SJSA1 (cell line): Measurements from ENCODE around the gene INHBC. TPM values are rescaled to one million over a fixed set of nuclear protein-coding genes. Genes with fewer than 3 reads are reported as not detected.
A peak's percentile ranks its signal among the peaks of the same experiment; 100 is the strongest.
"Not testable (repeated sequence)": the region's sequence is repeated elsewhere in the genome, so short reads cannot be mapped to it uniquely, and the experiment has no call there.

Experiments
- DNase-seq, 2 experiments: peaks; one replicate each; pipeline ENCODE4 v3.0.0-alpha.2; 2015 to 2020; ENCODE audit warnings: low spot score in 2 of 2, low read depth in 1 of 2
- H3K27ac ChIP-seq: fragments of 250-450 bp; sonication (Bioruptor Pico); 2 replicates; pipeline ENCODE4 v1.5.1; 2020; ENCODE audit warnings: mild to moderate bottlenecking, moderate library complexity
- H3K27me3 ChIP-seq: fragments of 250-450 bp; sonication (Bioruptor Pico); replicated peaks from 2 replicates; pipeline ENCODE4 v1.5.1; 2020; ENCODE audit warnings: mild to moderate bottlenecking, moderate library complexity
- H3K36me3 ChIP-seq: fragments of 250-450 bp; sonication (Bioruptor Pico); 2 replicates; pipeline ENCODE4 v1.5.1; 2020; ENCODE audit warnings: mild to moderate bottlenecking
- H3K4me1 ChIP-seq: fragments of 250-450 bp; sonication (Bioruptor Pico); replicated peaks from 2 replicates; pipeline ENCODE4 v1.6.1; 2021; ENCODE audit warnings: mild to moderate bottlenecking
- H3K4me3 ChIP-seq: fragments of 250-450 bp; sonication (Bioruptor Pico); 2 replicates; pipeline ENCODE4 v1.5.1; 2020; ENCODE audit warnings: mild to moderate bottlenecking
- H3K9me3 ChIP-seq: fragments of 250-450 bp; sonication (Bioruptor Pico); replicated peaks from 2 replicates; pipeline ENCODE4 v1.5.1; 2020; ENCODE audit warnings: mild to moderate bottlenecking
- total RNA-seq: library from RNA; depleted of rRNA; stranded (reverse); fragments of >200 nt; shearing (Covaris generic); gene quantifications from 2 replicates; pipeline ENCODE4 v1.2.3, GENCODE V29; 2014

The INHBC gene
- total RNA-seq, 1 experiment from 2014 or later, result 0.18 TPM

DNA sequence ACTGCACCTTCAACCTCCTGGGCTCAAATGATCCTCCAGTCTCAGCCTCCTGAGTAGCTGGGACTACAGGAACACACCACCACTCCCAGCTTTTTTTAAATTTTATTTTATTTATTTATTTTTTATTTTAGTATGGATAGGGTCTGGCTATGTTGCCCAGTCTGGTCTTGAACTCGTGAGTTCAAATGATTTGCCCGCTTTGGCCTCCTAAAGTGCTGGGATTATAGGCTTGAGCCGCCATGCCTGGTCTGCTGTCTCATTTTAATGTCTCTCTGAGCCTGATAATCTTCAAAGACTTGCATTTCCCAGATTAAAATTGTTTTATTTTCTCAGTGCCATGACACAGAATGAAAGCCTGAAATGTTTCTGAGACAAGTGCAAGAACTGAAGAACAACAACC is 1.2 kb upstream of the INHBC start:
- H3K36me3 ChIP-seq, result peaks cover 4% of the 10 kb centered on the region; the same call in 1 of the 2 replicates
- no peak overlapping the region for H3K27ac ChIP-seq
- H3K27me3 ChIP-seq, result no peaks in the 10 kb centered on the region
- DNase-seq, result peak in 1 of 2 experiments; percentile 79
- H3K9me3 ChIP-seq, result no peaks in the 10 kb centered on the region
- no peak overlapping the region for H3K4me3 ChIP-seq
- H3K4me1 ChIP-seq, result peaks cover 18% of the 10 kb centered on the region

DNA sequence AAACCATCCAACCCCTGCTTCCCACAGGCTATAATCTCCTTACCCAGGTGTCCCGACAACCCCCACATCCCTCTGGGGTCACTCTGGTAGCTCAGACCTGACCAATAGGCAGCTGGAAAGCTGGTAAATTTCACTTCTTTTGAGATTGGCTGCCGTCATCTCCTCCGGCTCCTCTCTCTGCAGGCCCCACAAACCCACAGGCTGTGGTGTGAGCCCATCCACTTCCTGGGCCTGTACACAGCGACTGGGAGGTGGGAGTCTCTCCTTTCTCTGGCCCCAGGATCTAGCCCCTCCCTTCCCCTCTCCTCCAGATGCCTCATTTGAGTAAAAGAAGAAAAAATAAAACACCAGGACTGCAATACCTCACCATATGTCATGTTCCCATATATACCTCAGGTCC is 709 bp downstream of the INHBC start:
- no peak overlapping the region for H3K27ac ChIP-seq
- no peak for DNase-seq
- no peaks in the 10 kb centered on the region; the same call in 1 of the 2 replicates for H3K36me3 ChIP-seq
- H3K27me3 ChIP-seq, result no peaks in the 10 kb centered on the region
- H3K9me3 ChIP-seq, result no peaks in the 10 kb centered on the region
- peaks cover 11% of the 10 kb centered on the region for H3K4me1 ChIP-seq
- no peak overlapping the region for H3K4me3 ChIP-seq

GRCh38 chr12:57438400-57438799 is 3.8 kb downstream of the INHBC start:
- Histone ChIP-seq H3K4me3 (no peak overlapping the region), H3K36me3 (no peaks in the 10 kb centered on the region), H3K27me3 (no peaks in the 10 kb centered on the region), H3K4me1 (0 out of 2 replicates have a peak, but pooled peaks cover 3% of the 10 kb centered on the region), H3K27ac (no peak overlapping the region), H3K9me3 (peaks cover 20% of the 10 kb centered on the region)
- DNase-seq, result no peak

DNA sequence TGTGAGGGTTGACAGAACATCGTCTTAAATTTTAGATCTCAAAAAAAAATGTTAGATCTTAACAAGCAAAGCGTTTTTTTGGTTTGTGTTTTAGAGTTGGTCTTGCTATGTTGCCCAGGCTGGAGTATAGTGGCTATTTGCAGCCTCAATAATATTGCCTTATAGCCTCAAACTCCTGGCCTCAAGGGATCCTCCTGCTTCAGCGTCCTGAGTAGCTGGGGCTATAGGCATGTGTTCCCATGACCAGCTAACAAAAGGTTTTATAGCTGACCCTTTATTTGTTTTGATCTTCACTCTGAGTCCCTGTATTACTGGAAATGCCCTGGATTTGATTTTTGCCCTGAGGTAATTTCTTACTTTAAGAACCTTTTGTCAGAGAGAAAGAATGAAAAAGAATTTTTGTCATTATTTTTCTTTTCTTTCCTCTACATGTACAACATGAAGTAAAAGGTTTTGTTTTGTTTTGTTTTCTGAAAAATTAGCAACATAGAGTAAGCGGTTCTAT is 5.2 kb downstream of the INHBC start:
- peak; percentile 81 to 84 for DNase-seq
- Histone ChIP-seq H3K27ac (no peak overlapping the region), H3K27me3 (no peaks in the 10 kb centered on the region), H3K4me3 (no peak overlapping the region), H3K4me1 (0 out of 2 replicates have a peak, but pooled peaks cover 3% of the 10 kb centered on the region), H3K36me3 (no peaks in the 10 kb centered on the region), H3K9me3 (peaks cover 20% of the 10 kb centered on the region)

- not testable (repeated sequence) for H3K4me3 ChIP-seq, H3K36me3 ChIP-seq, H3K27me3 ChIP-seq, H3K4me1 ChIP-seq, DNase-seq, H3K27ac ChIP-seq
- peaks cover 20% of the 10 kb centered on the region for H3K9me3 ChIP-seq
Measured at GRCh38 chr12:57441393-57441792, 6.8 kb downstream of the INHBC start.

- Histone ChIP-seq H3K27ac (no peak overlapping the region), H3K27me3 (no peaks in the 10 kb centered on the region), H3K4me1 (0 out of 2 replicates have a peak, but pooled peaks cover 3% of the 10 kb centered on the region), H3K36me3 (no peaks in the 10 kb centered on the region), H3K4me3 (no peak overlapping the region), H3K9me3 (peaks cover 20% of the 10 kb centered on the region)
- DNase-seq, result no peak
Measured at GRCh38 chr12:57441846-57442427, 7.4 kb downstream of the INHBC start.

- H3K4me3 ChIP-seq, H3K27me3 ChIP-seq, H3K36me3 ChIP-seq, H3K4me1 ChIP-seq, H3K27ac ChIP-seq: not testable (repeated sequence)
- peak in 1 of 2 experiments; percentile 79 for DNase-seq
- peaks cover 20% of the 10 kb centered on the region for H3K9me3 ChIP-seq
Measured at GRCh38 chr12:57444337-57444736, 9.8 kb downstream of the INHBC start.

GRCh38 chr12:57444744-57445143 is 10.2 kb downstream of the INHBC start:
- H3K4me3 ChIP-seq, result no peak overlapping the region
- H3K36me3 ChIP-seq, result no peaks in the 10 kb centered on the region

DNA sequence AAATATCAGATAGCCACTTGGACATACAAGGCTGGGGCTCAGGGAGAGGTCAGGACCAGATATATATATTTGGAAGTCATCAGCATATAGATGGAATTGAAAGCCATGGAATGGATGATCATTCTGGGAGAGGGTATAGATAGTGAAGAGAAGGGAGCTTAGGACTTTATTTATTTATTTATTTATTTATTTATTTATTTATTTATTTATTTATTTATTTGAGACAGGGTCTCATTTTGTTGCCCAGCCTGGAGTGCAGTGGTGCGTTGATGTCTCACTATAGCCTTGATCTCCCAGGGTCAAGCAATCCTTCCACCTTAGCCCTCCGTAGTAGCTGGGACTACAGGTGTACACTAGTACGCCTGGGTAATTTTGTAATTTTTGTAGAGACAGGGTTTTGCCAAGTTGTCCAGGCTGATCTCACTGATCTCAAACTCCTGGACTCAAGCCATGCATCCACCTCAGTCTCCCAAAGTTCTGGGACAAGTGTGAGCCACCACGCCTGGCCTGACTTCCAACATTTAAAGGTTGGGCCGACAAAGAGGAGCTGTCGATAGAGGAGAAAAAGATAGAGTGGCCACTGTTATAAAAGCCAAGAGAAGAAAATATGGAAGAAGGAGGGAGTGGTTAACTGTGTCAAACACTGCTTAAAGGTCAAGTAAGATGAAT is 11.8 kb downstream of the INHBC start:
- Histone ChIP-seq H3K27me3 (no peaks in the 10 kb centered on the region), H3K9me3 (peaks cover 12% of the 10 kb centered on the region), H3K36me3 (no peaks in the 10 kb centered on the region), H3K27ac (no peak overlapping the region), H3K4me1 (peaks cover 4% of the 10 kb centered on the region), H3K4me3 (no peak overlapping the region)
- peak; percentile 76 to 82 for DNase-seq

More at GRCh38 chr12:57444744-57445143, 10.2 kb downstream of the INHBC start:
- Histone ChIP-seq H3K27ac (no peak overlapping the region), H3K9me3 (peaks cover 20% of the 10 kb centered on the region), H3K27me3 (no peaks in the 10 kb centered on the region), H3K4me1 (0 out of 2 replicates have a peak, but pooled peaks cover under 1% of the 10 kb centered on the region)
- peak in 1 of 2 experiments; percentile 79 for DNase-seq

GRCh38 chr12:57448669-57449068 is 14.1 kb downstream of the INHBC start:
- H3K27ac ChIP-seq, result no peak overlapping the region
- no peaks in the 10 kb centered on the region; the same call in 1 of the 2 replicates for H3K9me3 ChIP-seq
- peak in 1 of 2 experiments; percentile 73 for DNase-seq

DNA sequence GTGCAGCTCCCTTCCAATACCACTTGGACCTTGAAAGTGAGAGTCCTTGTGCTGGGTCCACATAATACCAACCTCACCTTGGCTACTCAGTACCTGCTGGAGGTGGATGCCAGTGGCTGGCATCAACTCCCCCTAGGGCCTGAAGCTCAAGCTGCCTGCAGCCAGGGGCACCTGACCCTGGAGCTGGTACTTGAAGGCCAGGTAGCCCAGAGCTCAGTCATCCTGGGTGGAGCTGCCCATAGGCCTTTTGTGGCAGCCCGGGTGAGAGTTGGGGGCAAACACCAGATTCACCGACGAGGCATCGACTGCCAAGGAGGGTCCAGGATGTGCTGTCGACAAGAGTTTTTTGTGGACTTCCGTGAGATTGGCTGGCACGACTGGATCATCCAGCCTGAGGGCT is 14.8 kb downstream of the INHBC start:
- no peak overlapping the region for H3K4me3 ChIP-seq
- peak in 1 of 2 experiments; percentile 75 for DNase-seq
- no peaks in the 10 kb centered on the region for H3K36me3 ChIP-seq
- no peak overlapping the region for H3K27ac ChIP-seq
- H3K9me3 ChIP-seq, result no peaks in the 10 kb centered on the region; the same call in 1 of the 2 replicates
- no peaks in the 10 kb centered on the region for H3K27me3 ChIP-seq
- H3K4me1 ChIP-seq, result peaks cover 22% of the 10 kb centered on the region

More at GRCh38 chr12:57448669-57449068, 14.1 kb downstream of the INHBC start:
- no peaks in the 10 kb centered on the region for H3K36me3 ChIP-seq
- no peaks in the 10 kb centered on the region for H3K27me3 ChIP-seq
- H3K4me1 ChIP-seq, result peaks cover 22% of the 10 kb centered on the region
- H3K4me3 ChIP-seq, result no peak overlapping the region

- Histone ChIP-seq H3K27me3 (no peaks in the 10 kb centered on the region), H3K4me1 (peaks cover 25% of the 10 kb centered on the region), H3K4me3 (no peak overlapping the region), H3K36me3 (no peaks in the 10 kb centered on the region), H3K9me3 (no peaks in the 10 kb centered on the region; the same call in 1 of the 2 replicates), H3K27ac (no peak overlapping the region)
- no peak for DNase-seq
Measured at GRCh38 chr12:57450057-57450456, 15.5 kb downstream of the INHBC start.

- peaks cover 11% of the 10 kb centered on the region for H3K36me3 ChIP-seq
- no peak for DNase-seq
- H3K9me3 ChIP-seq, result no peaks in the 10 kb centered on the region; the same call in 1 of the 2 replicates
- H3K4me1 ChIP-seq, result peaks cover 29% of the 10 kb centered on the region
- no peaks in the 10 kb centered on the region for H3K27me3 ChIP-seq
- H3K27ac ChIP-seq, result no peak overlapping the region
- no peak overlapping the region for H3K4me3 ChIP-seq
Measured at GRCh38 chr12:57451233-57451778, 16.7 kb downstream of the INHBC start.
